HEK293 (cell line): ENCODE results near the gene LY6G5B.
A peak's percentile ranks its signal among the peaks of the same experiment; 100 is the strongest.

ENCODE experiments used
- CTCF ChIA-PET: fragments of 350-600 bp; formaldehyde crosslinking; extraction: SDS; loops from one replicate; lab custom pipeline; 2021; ENCODE audit warnings: antibody characterized with exemption; lab: Yijun Ruan, JAX
- POLR2A ChIA-PET: fragments of 300-600 bp; formaldehyde crosslinking; extraction: SDS; loops from one replicate; lab custom pipeline; 2020; ENCODE audit warnings: antibody characterized with exemption, inconsistent platforms; lab: Yijun Ruan, JAX
- H3K27ac ChIP-seq: fragments of 200-500 bp; sonication (Bioruptor generic); 2 replicates; pipeline ENCODE4 v1.5.1; 2014; ENCODE audit warnings: low read depth, low read length, control low read depth, inconsistent platforms; ENCODE audit errors: extremely low read depth
- H3K36me3 ChIP-seq, 2 experiments: fragments of 200-500 bp in 1 of 2; sonication (Bioruptor generic) in 1 of 2; 1 replicate in 1 of 2; 2 replicates in 1 of 2; pipeline ENCODE4 v1.5.1; 2014 to 2017; ENCODE audit warnings: inconsistent platforms in 2 of 2, low read length in 2 of 2; ENCODE audit not compliant: control insufficient read depth in 2 of 2, insufficient read depth in 1 of 2
- H3K4me1 ChIP-seq: fragments of 200-500 bp; sonication (Bioruptor generic); 2 replicates; pipeline ENCODE4 v1.5.1; 2014; ENCODE audit warnings: mild to moderate bottlenecking, low read length, inconsistent platforms; ENCODE audit not compliant: control insufficient read depth, insufficient read depth
- H3K4me3 ChIP-seq: 2 replicates; pipeline ENCODE4 v1.5.1; 2011; ENCODE audit warnings: low read depth, mild to moderate bottlenecking, control low read depth, low read length, moderate library complexity
- H3K9me3 ChIP-seq: fragments of 200-500 bp; sonication (Bioruptor generic); 2 replicates; pipeline ENCODE4 v1.5.1; 2014; ENCODE audit warnings: low read depth, low read length, inconsistent platforms; ENCODE audit not compliant: control insufficient read depth, insufficient read depth
- AEBP2 ChIP-seq: fragments of 450-650 bp; formaldehyde crosslinking; IDR thresholded peaks from 2 replicates; pipeline ENCODE4 v1.5.1; 2016; ENCODE audit warnings: missing biosample characterization, missing genetic modification characterization, borderline replicate concordance
- BCL6B ChIP-seq: fragments of 450-650 bp; formaldehyde crosslinking; IDR thresholded peaks from 2 replicates; pipeline ENCODE4 v1.5.1; 2017; ENCODE audit warnings: missing biosample characterization, missing genetic modification characterization
- EGR2 ChIP-seq: fragments of 450-650 bp; formaldehyde crosslinking; IDR thresholded peaks from 2 replicates; pipeline ENCODE4 v1.5.1; 2016; ENCODE audit warnings: low read depth, missing biosample characterization, missing genetic modification characterization
- HOXA7 ChIP-seq: sonication (generic); formaldehyde crosslinking; IDR thresholded peaks from 2 replicates; pipeline ENCODE4 v1.8.1; 2022; ENCODE audit warnings: missing genetic modification reagents, borderline replicate concordance
- SP3 ChIP-seq: fragments of 450-650 bp; formaldehyde crosslinking; IDR thresholded peaks from 2 replicates; pipeline ENCODE4 v1.5.1; 2016; ENCODE audit warnings: missing biosample characterization, missing genetic modification characterization
- ZBTB21 ChIP-seq: fragments of 450-650 bp; formaldehyde crosslinking; IDR thresholded peaks from 2 replicates; pipeline ENCODE4 v1.5.1; 2017; ENCODE audit warnings: missing biosample characterization, missing genetic modification characterization
- ZFP69B ChIP-seq: fragments of 450-650 bp; formaldehyde crosslinking; IDR thresholded peaks from 2 replicates; pipeline ENCODE4 v1.5.1; 2016; ENCODE audit warnings: missing biosample characterization, missing genetic modification characterization
- ZNF10 ChIP-seq: fragments of 450-650 bp; formaldehyde crosslinking; IDR thresholded peaks from 2 replicates; pipeline ENCODE4 v1.5.1; 2017; ENCODE audit warnings: missing biosample characterization, missing genetic modification characterization
- ZNF148 ChIP-seq: fragments of 450-650 bp; formaldehyde crosslinking; IDR thresholded peaks from 2 replicates; pipeline ENCODE4 v1.5.0; 2017; ENCODE audit warnings: missing biosample characterization, missing genetic modification characterization, borderline replicate concordance
- ZNF155 ChIP-seq: fragments of 450-650 bp; formaldehyde crosslinking; IDR thresholded peaks from 2 replicates; pipeline ENCODE4 v1.5.1; 2016; ENCODE audit warnings: missing biosample characterization, missing genetic modification characterization
- ZNF19 ChIP-seq: fragments of 450-650 bp; formaldehyde crosslinking; IDR thresholded peaks from 2 replicates; pipeline ENCODE4; 2016; ENCODE audit warnings: missing biosample characterization, missing genetic modification characterization, low read depth
- ZNF23 ChIP-seq: fragments of 450-650 bp; formaldehyde crosslinking; IDR thresholded peaks from 2 replicates; pipeline ENCODE4 v1.5.1; 2016; ENCODE audit warnings: missing biosample characterization, missing genetic modification characterization, borderline replicate concordance
- ZNF239 ChIP-seq: fragments of 450-650 bp; formaldehyde crosslinking; IDR thresholded peaks from 2 replicates; pipeline ENCODE4 v1.5.1; 2016; ENCODE audit warnings: missing biosample characterization, missing genetic modification characterization
- ZNF350 ChIP-seq: fragments of 450-650 bp; formaldehyde crosslinking; IDR thresholded peaks from 2 replicates; pipeline ENCODE4 v1.5.0; 2017; ENCODE audit warnings: missing biosample characterization, mild to moderate bottlenecking, missing genetic modification characterization
- ZNF366 ChIP-seq: fragments of 450-650 bp; formaldehyde crosslinking; conservative IDR thresholded peaks from 2 replicates; pipeline ENCODE4 v1.5.1; 2016; ENCODE audit warnings: missing biosample characterization, missing genetic modification characterization
- ZNF416 ChIP-seq: fragments of 450-650 bp; formaldehyde crosslinking; IDR thresholded peaks from 2 replicates; pipeline ENCODE4 v1.5.1; 2016; ENCODE audit warnings: missing biosample characterization, missing genetic modification characterization
- ZNF426 ChIP-seq: fragments of 450-650 bp; formaldehyde crosslinking; IDR thresholded peaks from 2 replicates; pipeline ENCODE4 v1.5.1; 2017; ENCODE audit warnings: missing biosample characterization, missing genetic modification characterization, mild to moderate bottlenecking, inconsistent platforms, moderate library complexity
- ZNF433 ChIP-seq: fragments of 450-650 bp; formaldehyde crosslinking; IDR thresholded peaks from 2 replicates; pipeline ENCODE4 v1.5.1; 2016; ENCODE audit warnings: missing biosample characterization, missing genetic modification characterization, low read depth
- ZNF544 ChIP-seq: fragments of 450-650 bp; formaldehyde crosslinking; IDR thresholded peaks from 2 replicates; pipeline ENCODE4 v1.5.0; 2017; ENCODE audit warnings: missing biosample characterization, missing genetic modification characterization
- ZNF596 ChIP-seq: fragments of 450-650 bp; IDR thresholded peaks from 2 replicates; pipeline ENCODE4 v1.5.0; 2018; ENCODE audit warnings: missing biosample characterization, mild to moderate bottlenecking, missing genetic modification characterization, moderate library complexity
- ZSCAN23 ChIP-seq: fragments of 450-650 bp; formaldehyde crosslinking; IDR thresholded peaks from 2 replicates; pipeline ENCODE4 v1.5.1; 2016; ENCODE audit warnings: missing biosample characterization, missing genetic modification characterization
- ZXDB ChIP-seq: fragments of 450-650 bp; formaldehyde crosslinking; IDR thresholded peaks from 2 replicates; pipeline ENCODE4 v1.5.1; 2016; ENCODE audit warnings: missing biosample characterization, missing genetic modification characterization
- TF ChIP-seq, protein P1 (sequence below): fragments of 450-650 bp; formaldehyde crosslinking; IDR thresholded peaks from 2 replicates; pipeline ENCODE4 v1.5.1; 2016; ENCODE audit warnings: missing biosample characterization, missing genetic modification characterization, borderline replicate concordance
- TF ChIP-seq, protein P2 (sequence below): fragments of 450-650 bp; formaldehyde crosslinking; IDR thresholded peaks from 2 replicates; pipeline ENCODE4 v1.5.1; 2017; ENCODE audit warnings: missing biosample characterization, missing genetic modification characterization

Gene LY6G5B

DNA sequence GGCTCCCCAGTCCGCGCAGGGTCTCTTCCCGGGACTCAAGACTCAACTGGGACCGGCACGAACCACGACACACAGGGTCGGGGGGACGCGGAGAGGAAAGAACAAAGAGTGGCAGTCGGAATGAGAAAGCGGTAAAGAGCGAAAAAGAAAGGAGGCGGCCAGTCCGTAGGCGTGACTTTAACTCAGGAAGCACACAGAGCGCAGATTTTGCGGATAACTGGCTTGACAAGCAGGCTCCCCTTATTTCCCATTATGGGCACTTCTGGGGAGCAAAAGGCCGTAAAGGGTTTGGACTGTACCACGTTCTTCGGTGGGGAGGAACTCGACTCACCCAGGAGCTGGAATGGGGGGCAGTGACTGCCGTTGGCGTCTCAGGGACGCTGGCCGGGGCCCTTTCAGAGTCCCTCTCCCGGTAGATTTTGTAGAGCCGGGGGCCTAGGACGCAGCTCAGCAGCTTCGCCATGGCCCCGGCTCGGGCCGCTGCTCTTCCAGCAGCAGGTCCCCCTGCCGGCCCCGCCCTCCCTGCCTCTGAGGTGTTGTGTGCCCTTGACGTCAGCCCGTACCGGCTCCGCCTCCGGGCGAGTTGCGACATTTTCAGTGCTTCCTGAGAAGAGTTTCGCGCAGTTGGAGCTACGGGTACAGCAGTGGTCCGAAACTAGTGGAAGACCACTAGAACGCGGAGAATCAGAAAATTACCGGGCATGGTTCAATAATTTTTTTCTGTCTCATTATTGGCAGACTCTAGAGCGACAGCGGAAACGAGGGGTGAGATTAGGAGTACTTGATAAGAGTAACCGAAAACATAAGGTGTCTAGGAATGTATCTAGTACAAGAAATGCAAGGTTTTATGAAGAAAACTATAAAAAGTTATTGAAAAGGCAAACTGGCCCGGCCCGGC lies 33.3 kb downstream of the LY6G5B start, which contains the start of gene ABHD16A (continued):
- TF ChIP-seq ZNF366 (tag by site-specific recombination) = no peak
- 0 out of 2 replicates have a peak, but pooled peaks have one; percentile 26 for TF ChIP-seq ZFP69B
- no peak for TF ChIP-seq ZNF544 (tag by site-specific recombination)
- TF ChIP-seq ZNF433 (tag by site-specific recombination) = no peak
- no peak for TF ChIP-seq ZNF426
- TF ChIP-seq ZNF19 (tag by site-specific recombination) = no peak
- TF ChIP-seq ZNF350 (tag by site-specific recombination) = no peak
- TF ChIP-seq ZSCAN23 (tag by site-specific recombination) = no peak; the same call in 1 of the 2 replicates
- TF ChIP-seq ZNF239 (tag by site-specific recombination) = no peak
- peak; percentile 95 for TF ChIP-seq ZBTB21 (tag by site-specific recombination)
- TF ChIP-seq, all 188 proteins: peak for 51

DNA sequence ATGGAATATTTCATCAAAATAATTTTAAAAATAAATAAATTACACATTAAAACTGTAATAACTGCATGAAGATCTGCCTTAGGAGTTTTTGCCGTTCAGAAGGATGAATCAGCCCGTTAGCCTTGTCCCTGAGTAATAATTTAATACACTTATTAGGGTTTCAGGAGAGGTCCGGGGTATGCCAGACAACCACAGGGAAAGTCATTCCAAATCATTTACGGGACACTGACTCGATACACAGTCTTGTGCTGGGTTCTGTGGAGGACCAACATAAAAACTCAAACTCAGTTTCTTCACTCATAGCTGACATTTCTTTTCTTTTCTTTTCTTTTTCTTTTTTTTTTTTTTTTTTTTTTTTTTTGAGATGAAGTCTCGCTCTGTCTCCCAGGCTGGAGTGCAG lies 36.2 kb downstream of the LY6G5B start:
- H3K4me1 ChIP-seq = no peaks in the 10 kb centered on the region
- no peaks in the 10 kb centered on the region for H3K9me3 ChIP-seq
- no peak overlapping the region for H3K4me3 ChIP-seq
- ChIA-PET POLR2A (interaction anchor here (0.6 to 1.6 kb wide), 5 partner anchors 21 to 121 kb away, joined by 3 to 6 read pairs (median 4); partner anchors contain the start of genes CLIC1 and HSPA1B), CTCF (interaction anchor here (0.7 to 1.2 kb wide), 2 partner anchors 64 to 246 kb away, joined by 3 to 4 read pairs; no protein-coding TSS in a partner anchor)
- peaks cover 0 to 1% of the 10 kb centered on the region in 2 experiments; a peak in 1 of 3 replicates for H3K36me3 ChIP-seq
- TF ChIP-seq AEBP2 (tag by site-specific recombination) (no peak), BCL6B (tag by site-specific recombination) (no peak), ZNF148 (no peak), ZNF416 (tag by site-specific recombination) (no peak), ZNF596 (tag by site-specific recombination) (no peak), SP3 (tag by site-specific recombination) (no peak), HOXA7 (CRISPR knock-in tag) (no peak), EGR2 (tag by site-specific recombination) (no peak), ZNF23 (tag by site-specific recombination) (no peak), ZNF10 (tag by site-specific recombination) (no peak), ZNF155 (tag by site-specific recombination) (no peak), ZXDB (tag by site-specific recombination) (no peak)
- TF ChIP-seq, protein P1, sequence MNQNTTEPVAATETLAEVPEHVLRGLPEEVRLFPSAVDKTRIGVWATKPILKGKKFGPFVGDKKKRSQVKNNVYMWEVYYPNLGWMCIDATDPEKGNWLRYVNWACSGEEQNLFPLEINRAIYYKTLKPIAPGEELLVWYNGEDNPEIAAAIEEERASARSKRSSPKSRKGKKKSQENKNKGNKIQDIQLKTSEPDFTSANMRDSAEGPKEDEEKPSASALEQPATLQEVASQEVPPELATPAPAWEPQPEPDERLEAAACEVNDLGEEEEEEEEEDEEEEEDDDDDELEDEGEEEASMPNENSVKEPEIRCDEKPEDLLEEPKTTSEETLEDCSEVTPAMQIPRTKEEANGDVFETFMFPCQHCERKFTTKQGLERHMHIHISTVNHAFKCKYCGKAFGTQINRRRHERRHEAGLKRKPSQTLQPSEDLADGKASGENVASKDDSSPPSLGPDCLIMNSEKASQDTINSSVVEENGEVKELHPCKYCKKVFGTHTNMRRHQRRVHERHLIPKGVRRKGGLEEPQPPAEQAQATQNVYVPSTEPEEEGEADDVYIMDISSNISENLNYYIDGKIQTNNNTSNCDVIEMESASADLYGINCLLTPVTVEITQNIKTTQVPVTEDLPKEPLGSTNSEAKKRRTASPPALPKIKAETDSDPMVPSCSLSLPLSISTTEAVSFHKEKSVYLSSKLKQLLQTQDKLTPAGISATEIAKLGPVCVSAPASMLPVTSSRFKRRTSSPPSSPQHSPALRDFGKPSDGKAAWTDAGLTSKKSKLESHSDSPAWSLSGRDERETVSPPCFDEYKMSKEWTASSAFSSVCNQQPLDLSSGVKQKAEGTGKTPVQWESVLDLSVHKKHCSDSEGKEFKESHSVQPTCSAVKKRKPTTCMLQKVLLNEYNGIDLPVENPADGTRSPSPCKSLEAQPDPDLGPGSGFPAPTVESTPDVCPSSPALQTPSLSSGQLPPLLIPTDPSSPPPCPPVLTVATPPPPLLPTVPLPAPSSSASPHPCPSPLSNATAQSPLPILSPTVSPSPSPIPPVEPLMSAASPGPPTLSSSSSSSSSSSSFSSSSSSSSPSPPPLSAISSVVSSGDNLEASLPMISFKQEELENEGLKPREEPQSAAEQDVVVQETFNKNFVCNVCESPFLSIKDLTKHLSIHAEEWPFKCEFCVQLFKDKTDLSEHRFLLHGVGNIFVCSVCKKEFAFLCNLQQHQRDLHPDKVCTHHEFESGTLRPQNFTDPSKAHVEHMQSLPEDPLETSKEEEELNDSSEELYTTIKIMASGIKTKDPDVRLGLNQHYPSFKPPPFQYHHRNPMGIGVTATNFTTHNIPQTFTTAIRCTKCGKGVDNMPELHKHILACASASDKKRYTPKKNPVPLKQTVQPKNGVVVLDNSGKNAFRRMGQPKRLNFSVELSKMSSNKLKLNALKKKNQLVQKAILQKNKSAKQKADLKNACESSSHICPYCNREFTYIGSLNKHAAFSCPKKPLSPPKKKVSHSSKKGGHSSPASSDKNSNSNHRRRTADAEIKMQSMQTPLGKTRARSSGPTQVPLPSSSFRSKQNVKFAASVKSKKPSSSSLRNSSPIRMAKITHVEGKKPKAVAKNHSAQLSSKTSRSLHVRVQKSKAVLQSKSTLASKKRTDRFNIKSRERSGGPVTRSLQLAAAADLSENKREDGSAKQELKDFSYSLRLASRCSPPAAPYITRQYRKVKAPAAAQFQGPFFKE (tag by site-specific recombination) = no peak
- TF ChIP-seq, protein P2, sequence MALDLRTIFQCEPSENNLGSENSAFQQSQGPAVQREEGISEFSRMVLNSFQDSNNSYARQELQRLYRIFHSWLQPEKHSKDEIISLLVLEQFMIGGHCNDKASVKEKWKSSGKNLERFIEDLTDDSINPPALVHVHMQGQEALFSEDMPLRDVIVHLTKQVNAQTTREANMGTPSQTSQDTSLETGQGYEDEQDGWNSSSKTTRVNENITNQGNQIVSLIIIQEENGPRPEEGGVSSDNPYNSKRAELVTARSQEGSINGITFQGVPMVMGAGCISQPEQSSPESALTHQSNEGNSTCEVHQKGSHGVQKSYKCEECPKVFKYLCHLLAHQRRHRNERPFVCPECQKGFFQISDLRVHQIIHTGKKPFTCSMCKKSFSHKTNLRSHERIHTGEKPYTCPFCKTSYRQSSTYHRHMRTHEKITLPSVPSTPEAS (tag by site-specific recombination) = no peak
- TF ChIP-seq, all 188 proteins: peak for 0
- no peak overlapping the region for H3K27ac ChIP-seq
